Suprapubic skin (tissue), 4 donors: ENCODE measurements around the gene COL1A1. TPM values are rescaled to one million over a fixed set of nuclear protein-coding genes. Genes with fewer than 3 reads are reported as not detected.

Experiments used
- DNase-seq, 2 donors: peaks; one replicate each; pipeline ENCODE4 v3.0.0-alpha.2; 2019; ENCODE audit warnings: low spot score in 2 of 2
- H3K27ac ChIP-seq: fragments of 200-600 bp; sonication (generic); one replicate; pipeline ENCODE4 v1.5.1; 2019
- H3K27me3 ChIP-seq: fragments of 200-600 bp; sonication (generic); one replicate; pipeline ENCODE4 v1.5.1; 2019
- H3K36me3 ChIP-seq: fragments of 200-600 bp; sonication (generic); one replicate; pipeline ENCODE4 v1.5.1; 2019
- H3K4me1 ChIP-seq: fragments of 200-600 bp; sonication (generic); one replicate; pipeline ENCODE4 v1.5.1; 2019
- H3K4me3 ChIP-seq: fragments of 200-600 bp; sonication (generic); one replicate; pipeline ENCODE4 v1.5.1; 2019; ENCODE audit warnings: mild to moderate bottlenecking
- H3K9me3 ChIP-seq: fragments of 200-600 bp; sonication (generic); one replicate; pipeline ENCODE4 v1.5.1; 2019
- EP300 ChIP-seq: sonication (generic); formaldehyde crosslinking; IDR thresholded peaks from one replicate; pipeline ENCODE4 v1.6.1; 2017; ENCODE audit warnings: antibody characterized with exemption
- POLR2A ChIP-seq, 2 donors: fragments of 450-650 bp; IDR thresholded peaks; one replicate each; pipeline ENCODE4 v1.6.1; 2017; ENCODE audit warnings: antibody characterized with exemption in 2 of 2, mild to moderate bottlenecking in 2 of 2, moderate library complexity in 2 of 2
- POLR2AphosphoS5 ChIP-seq, 3 donors: sonication (generic); formaldehyde crosslinking; IDR thresholded peaks; one replicate each; pipeline ENCODE4 v1.6.1; 2017; ENCODE audit warnings: antibody characterized with exemption in 3 of 3
- WGBS: methylation state at CpG from one replicate; pipeline ENCODE4 v1.1.5; 2018; 5-methylcytosine and 5-hydroxymethylcytosine counted together
- total RNA-seq, 4 donors: library from RNA; depleted of rRNA; stranded (reverse); fragments of >200 nt; gene quantifications; one replicate each; pipeline ENCODE4 v1.1.0, GENCODE V29; 2016
- TF ChIP-seq, protein P1 (sequence below), 2 donors: fragments of 200-600 bp in 1 of 2; fragments of 450-650 bp in 1 of 2; sonication (generic) in 1 of 2; IDR thresholded peaks; one replicate each; pipeline ENCODE4 v1.5.1; 2016 to 2019; ENCODE audit warnings: antibody characterized with exemption in 2 of 2, mild to moderate bottlenecking in 1 of 2, moderate library complexity in 1 of 2

Gene COL1A1
- total RNA-seq, 4 donors from 2014 or later, result 19.2 to 56.8 (median 33.1) TPM

DNA sequence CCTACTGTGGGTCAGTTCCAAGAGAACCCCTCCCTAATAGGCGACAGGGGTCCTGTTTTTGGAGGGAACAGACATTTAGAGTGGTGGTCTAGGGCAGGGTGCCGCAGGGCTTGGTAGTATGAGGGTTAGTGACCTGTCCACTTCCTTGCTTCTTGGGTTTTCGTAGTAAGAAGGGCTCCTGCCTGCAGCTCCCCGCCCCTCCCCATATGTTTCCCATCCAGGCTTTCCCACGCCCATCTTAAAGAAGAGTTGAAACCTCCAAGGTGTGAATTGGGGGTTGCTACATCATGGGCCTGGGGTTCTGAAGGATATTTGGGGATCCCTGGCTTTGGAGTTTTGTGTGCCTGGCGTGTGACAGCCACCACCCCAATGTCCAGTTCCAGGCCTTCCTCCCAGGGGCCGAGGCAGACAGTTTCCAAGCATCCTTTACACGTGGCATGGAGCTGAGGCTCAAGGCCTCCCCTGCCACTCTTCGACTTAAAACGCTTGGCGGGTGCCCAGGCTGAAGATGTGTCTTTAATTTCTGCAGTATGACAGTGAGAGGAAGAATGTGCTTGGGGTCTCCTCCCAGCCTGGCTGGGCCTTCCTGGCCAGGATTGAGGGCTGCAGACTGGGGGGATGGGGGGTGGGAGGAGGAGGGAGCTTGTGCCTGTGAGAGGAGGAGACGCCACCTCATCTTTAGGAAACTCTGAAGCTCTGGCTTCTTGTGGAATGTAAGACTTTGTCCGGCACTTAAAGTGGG is 2.3 kb upstream of the COL1A1 start:
- Histone ChIP-seq H3K27ac (peak overlapping the region; percentile 75), H3K9me3 (no peaks in the 10 kb centered on the region), H3K27me3 (peaks cover 31% of the 10 kb centered on the region), H3K4me3 (peak overlapping the region; percentile 1), H3K36me3 (no peaks in the 10 kb centered on the region), H3K4me1 (peaks cover 66% of the 10 kb centered on the region)
- no peak for TF ChIP-seq POLR2AphosphoS5 (IDR thresholded peaks at IDR 0.05)
- no peak for TF ChIP-seq EP300
- TF ChIP-seq, protein P1, sequence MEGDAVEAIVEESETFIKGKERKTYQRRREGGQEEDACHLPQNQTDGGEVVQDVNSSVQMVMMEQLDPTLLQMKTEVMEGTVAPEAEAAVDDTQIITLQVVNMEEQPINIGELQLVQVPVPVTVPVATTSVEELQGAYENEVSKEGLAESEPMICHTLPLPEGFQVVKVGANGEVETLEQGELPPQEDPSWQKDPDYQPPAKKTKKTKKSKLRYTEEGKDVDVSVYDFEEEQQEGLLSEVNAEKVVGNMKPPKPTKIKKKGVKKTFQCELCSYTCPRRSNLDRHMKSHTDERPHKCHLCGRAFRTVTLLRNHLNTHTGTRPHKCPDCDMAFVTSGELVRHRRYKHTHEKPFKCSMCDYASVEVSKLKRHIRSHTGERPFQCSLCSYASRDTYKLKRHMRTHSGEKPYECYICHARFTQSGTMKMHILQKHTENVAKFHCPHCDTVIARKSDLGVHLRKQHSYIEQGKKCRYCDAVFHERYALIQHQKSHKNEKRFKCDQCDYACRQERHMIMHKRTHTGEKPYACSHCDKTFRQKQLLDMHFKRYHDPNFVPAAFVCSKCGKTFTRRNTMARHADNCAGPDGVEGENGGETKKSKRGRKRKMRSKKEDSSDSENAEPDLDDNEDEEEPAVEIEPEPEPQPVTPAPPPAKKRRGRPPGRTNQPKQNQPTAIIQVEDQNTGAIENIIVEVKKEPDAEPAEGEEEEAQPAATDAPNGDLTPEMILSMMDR (IDR thresholded peaks at IDR 0.05), result no peak
- no peak for TF ChIP-seq POLR2A (IDR thresholded peaks at IDR 0.05)
- peak in 1 of 2 donors; percentile 74 for DNase-seq
- WGBS, result 63% methylated on average over 13 of the region's 13 CpGs

DNA sequence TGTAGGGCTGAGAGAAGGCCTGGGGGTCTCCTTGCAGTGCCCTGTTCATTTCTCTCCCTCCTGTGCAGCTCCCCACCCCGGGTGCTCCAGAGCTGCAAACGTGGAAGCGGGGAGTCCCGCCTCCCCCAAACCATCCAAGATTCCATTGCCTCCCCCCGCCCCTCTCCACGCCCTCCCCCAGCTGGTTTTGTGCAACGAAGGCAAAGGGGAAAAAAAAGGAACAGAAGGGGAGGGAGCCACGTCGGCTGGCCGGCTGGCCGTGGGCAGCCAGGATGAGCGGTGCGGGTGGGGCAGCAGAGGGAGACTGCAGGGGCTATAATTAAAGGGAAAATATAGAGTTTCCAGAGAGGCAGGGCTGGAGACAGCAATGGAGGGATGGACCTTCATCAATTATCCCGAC is 1.7 kb upstream of the COL1A1 start:
- 40% methylated on average over 14 of the region's 14 CpGs for WGBS
- TF ChIP-seq, protein P1 (IDR thresholded peaks at IDR 0.05), result no peak
- TF ChIP-seq POLR2AphosphoS5 (IDR thresholded peaks at IDR 0.05) (no peak), EP300 (no peak), POLR2A (IDR thresholded peaks at IDR 0.05) (no peak)
- peak overlapping the region; percentile 73 for H3K27ac ChIP-seq
- peak overlapping the region; percentile 1 for H3K4me3 ChIP-seq
- H3K4me1 ChIP-seq, result peaks cover 60% of the 10 kb centered on the region
- DNase-seq, result peak in 1 of 2 donors; percentile 75
- no peaks in the 10 kb centered on the region for H3K9me3 ChIP-seq
- H3K36me3 ChIP-seq, result no peaks in the 10 kb centered on the region
- peaks cover 31% of the 10 kb centered on the region for H3K27me3 ChIP-seq

DNA sequence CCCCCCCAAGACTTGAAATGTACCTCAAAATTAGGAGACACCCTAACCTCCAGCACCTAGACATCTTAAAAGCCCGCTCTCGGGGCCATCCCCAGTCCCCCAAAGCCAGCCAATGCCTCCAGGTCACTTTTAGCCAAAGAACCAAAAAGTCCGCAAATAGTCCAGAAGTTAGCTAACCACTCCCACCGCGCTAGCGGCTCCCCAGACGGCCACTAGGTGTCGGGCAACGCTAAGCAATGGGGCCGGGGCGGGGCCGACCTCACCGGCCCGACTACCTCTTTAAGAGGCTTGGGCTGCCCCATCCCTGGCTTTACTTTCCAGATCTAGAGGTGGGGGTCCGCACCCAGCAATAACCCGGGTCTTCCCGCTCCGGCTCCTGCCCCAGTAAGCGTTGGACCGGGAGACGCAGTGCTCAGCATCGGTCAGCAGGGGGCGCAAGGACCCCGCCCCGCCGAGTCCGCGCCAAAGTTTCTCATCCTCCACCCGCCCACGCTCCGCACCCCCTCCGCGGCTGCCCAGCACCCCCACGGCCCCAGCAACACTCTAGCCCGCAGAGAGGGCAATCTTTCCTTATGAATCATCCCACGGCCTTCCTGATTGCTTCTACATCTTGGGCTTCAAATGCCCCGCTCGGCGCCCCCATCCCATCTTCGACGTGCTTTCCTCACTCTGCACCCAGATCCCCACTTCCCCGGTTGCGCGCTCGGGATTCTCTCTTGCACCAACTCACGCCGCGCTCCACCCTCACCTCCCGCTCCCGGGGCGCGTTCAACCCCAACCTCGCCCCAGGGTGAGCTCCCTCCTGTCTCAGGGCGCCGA is 765 bp downstream of the COL1A1 start:
- Histone ChIP-seq H3K9me3 (no peaks in the 10 kb centered on the region), H3K27ac (peak overlapping the region; percentile 80), H3K4me1 (peaks cover 52% of the 10 kb centered on the region), H3K36me3 (peaks cover 15% of the 10 kb centered on the region), H3K4me3 (peak overlapping the region; percentile 44), H3K27me3 (peaks cover 23% of the 10 kb centered on the region)
- TF ChIP-seq EP300 (no peak), POLR2AphosphoS5 (IDR thresholded peaks at IDR 0.05) (peak in 2 of 3 donors; percentile 13 to 26)
- TF ChIP-seq, protein P1 (IDR thresholded peaks at IDR 0.05), result peak; percentile 96 to 99
- 1% methylated on average over 54 of the region's 55 CpGs for WGBS
- peak; percentile 95 to 96 for DNase-seq

DNA sequence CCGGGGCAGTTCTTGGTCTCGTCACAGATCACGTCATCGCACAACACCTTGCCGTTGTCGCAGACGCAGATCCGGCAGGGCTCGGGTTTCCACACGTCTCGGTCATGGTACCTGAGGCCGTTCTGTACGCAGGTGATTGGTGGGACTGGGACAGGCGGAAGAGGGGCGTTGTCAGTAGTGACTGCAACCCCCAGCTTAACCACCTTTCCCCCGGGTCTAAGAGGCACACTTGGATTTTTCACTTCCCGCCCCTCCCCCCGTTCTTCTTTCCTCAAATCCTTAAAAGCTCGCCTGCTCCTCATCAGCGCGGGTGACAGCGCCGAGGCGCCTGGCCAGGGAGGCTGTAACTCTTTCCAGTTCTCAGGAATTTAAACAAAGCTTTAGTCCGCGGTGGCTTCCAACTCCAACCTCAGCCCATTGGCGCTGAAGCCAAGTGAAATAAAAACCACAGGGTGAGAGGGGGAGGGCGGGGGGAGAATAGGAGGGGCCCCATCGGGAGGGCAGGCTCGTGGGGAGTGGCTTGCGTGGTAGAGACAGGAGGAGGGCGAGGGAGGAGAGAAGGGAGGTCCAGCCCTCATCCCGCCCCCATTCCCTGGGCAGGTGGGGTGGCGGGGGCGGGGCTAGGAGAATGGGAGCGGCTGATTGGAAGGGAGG is 1.5 kb downstream of the COL1A1 start:
- Histone ChIP-seq H3K4me3 (peak overlapping the region; percentile 44), H3K4me1 (peaks cover 50% of the 10 kb centered on the region), H3K9me3 (no peaks in the 10 kb centered on the region), H3K27ac (peak overlapping the region; percentile 80), H3K27me3 (peaks cover 19% of the 10 kb centered on the region), H3K36me3 (peaks cover 22% of the 10 kb centered on the region)
- 1% methylated on average over 21 of the region's 36 CpGs for WGBS
- DNase-seq, result peak; percentile 94 to 95
- TF ChIP-seq POLR2AphosphoS5 (IDR thresholded peaks at IDR 0.05), result peak in 1 of 3 donors; percentile 13
- no peak for TF ChIP-seq POLR2A (IDR thresholded peaks at IDR 0.05)
- TF ChIP-seq, protein P1 (IDR thresholded peaks at IDR 0.05), result no peak
- peak; percentile 53 for TF ChIP-seq EP300
